SK-N-MC (cell line): ENCODE measurements around the gene NIT1.

Experiments
- EZH2 ChIP-seq: fragments of 200-600 bp; sonication (generic); IDR thresholded peaks from one replicate; pipeline ENCODE4 v1.6.1; 2017; ENCODE audit warnings: antibody characterized with exemption
- FOXP2 ChIP-seq: optimal IDR thresholded peaks from 2 replicates; pipeline ENCODE3; 2011; ENCODE audit warnings: mild to moderate bottlenecking, moderate library complexity; ENCODE audit not compliant: insufficient read depth; ENCODE audit errors: extremely low read length, control extremely low read depth
- POLR2AphosphoS5 ChIP-seq: IDR thresholded peaks from 2 replicates; pipeline ENCODE4 v1.6.1; 2012; ENCODE audit warnings: mild to moderate bottlenecking, low read depth, low read length, borderline replicate concordance

DNA sequence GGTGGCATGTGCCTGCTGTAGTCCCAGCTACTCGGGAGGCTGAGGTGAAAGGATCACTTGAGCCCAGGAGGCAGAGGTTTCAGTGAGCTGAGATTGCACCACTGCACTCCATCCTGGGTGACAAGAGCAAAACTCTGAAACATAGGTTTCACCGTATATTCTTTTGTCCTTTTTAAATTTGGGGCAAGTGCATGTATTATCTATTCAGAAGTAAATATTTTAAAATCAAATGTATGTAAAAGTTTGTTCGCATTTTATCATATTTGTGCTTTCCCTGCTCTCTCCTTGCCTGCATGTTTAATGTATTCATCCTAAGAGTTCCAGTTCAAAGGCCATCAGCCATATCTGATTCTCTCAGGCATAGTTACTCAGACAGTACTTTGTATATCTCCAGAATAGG is 27.9 kb downstream of the NIT1 start:
- TF ChIP-seq POLR2AphosphoS5 (no peak), EZH2 (no peak), FOXP2 (no peak)
